Measurements from ENCODE around the gene CDKL1. TPM values are rescaled to one million over a fixed set of nuclear protein-coding genes. Genes with fewer than 3 reads are reported as not detected.

The CDKL1 gene
- total RNA-seq, 2 experiments from 2014 or later, result 2.4 to 2.8 TPM

DNA sequence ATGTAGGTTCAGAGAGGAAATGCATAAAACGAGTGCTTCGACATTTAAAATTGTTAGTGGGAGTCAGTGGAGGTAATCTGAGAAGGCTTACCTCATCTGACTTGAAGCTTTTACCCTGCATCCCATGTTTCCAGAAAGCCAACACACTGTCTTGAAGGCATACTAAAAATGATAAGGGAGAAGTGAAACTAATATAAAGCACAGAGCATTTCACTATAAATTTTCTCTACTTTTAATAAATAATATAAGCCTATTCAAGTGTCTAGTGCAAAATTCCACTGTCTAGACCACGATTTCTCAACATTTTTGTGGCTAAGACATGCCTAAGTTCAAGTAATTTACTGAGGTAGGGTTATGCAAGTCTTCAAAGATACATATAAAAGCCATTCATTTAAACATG lies 29.1 kb upstream of the CDKL1 start:
- CTCF ChIA-PET, result no interaction called here
- POLR2A ChIA-PET, result no interaction called here

DNA sequence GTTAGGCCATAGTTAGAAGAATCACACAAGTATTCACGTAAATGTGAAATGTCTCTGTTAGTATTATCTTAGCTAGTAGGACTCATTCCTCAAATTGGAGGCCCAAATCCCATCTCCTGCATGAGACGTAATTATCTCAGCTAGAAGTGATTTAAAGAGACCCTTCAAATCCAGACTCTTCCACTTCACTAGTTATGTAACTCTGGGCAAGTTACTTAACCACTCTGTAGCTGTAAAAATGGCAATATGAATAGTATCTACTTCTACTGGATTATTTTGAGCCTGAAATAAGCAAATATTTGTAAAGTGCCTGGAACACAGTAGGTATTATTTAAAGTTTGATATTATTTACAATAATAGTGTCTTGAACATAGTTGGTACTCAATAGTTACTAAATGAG lies 28.4 kb upstream of the CDKL1 start:
- Histone ChIP-seq H3K27ac (ENCODE audit: low read depth in 1 of 2, low read length in 2 of 2) (no peak overlapping the region), H3K27me3 (ENCODE audit: control insufficient read depth in 1 of 2, insufficient read depth in 2 of 2, low read length in 2 of 2) (no peaks in the 10 kb centered on the region), H3K4me1 (ENCODE audit: insufficient read depth, low read length) (no peaks in the 10 kb centered on the region), H3K4me3 (ENCODE audit: low read length) (no peak overlapping the region), H3K36me3 (ENCODE audit: insufficient read depth, low read length) (peaks cover 36% of the 10 kb centered on the region), H3K9me3 (ENCODE audit: control insufficient read depth in 1 of 2, insufficient read depth in 1 of 2, low read length in 2 of 2) (no peaks in the 10 kb centered on the region)
- TF ChIP-seq, protein P1, sequence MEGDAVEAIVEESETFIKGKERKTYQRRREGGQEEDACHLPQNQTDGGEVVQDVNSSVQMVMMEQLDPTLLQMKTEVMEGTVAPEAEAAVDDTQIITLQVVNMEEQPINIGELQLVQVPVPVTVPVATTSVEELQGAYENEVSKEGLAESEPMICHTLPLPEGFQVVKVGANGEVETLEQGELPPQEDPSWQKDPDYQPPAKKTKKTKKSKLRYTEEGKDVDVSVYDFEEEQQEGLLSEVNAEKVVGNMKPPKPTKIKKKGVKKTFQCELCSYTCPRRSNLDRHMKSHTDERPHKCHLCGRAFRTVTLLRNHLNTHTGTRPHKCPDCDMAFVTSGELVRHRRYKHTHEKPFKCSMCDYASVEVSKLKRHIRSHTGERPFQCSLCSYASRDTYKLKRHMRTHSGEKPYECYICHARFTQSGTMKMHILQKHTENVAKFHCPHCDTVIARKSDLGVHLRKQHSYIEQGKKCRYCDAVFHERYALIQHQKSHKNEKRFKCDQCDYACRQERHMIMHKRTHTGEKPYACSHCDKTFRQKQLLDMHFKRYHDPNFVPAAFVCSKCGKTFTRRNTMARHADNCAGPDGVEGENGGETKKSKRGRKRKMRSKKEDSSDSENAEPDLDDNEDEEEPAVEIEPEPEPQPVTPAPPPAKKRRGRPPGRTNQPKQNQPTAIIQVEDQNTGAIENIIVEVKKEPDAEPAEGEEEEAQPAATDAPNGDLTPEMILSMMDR (IDR thresholded peaks at IDR 0.05), result no peak
- intact Hi-C loops (cut with DNase I, micrococcal nuclease), result no loop called here
- Mint-ChIP-seq H3K4me1 (ENCODE audit: low read depth) (no peaks in the 10 kb centered on the region), H3K36me3 (ENCODE audit: low read depth) (peaks cover 61% of the 10 kb centered on the region), H3K27me3 (no peaks in the 10 kb centered on the region), H3K4me3 (no peak overlapping the region), H3K9me3 (no peaks in the 10 kb centered on the region), H3K27ac (no peak overlapping the region)
- ChIA-PET CTCF (no interaction called here), POLR2A (no interaction called here)
- DNase-seq (no peak), ATAC-seq (ENCODE audit: poor library complexity) (no peak)

More for the DNA sequence above, 29.1 kb upstream of the CDKL1 start:
- Histone ChIP-seq H3K27ac (ENCODE audit: low read depth in 1 of 2, low read length in 2 of 2) (no peak overlapping the region), H3K36me3 (ENCODE audit: insufficient read depth, low read length) (peaks cover 29% of the 10 kb centered on the region), H3K27me3 (ENCODE audit: control insufficient read depth in 1 of 2, insufficient read depth in 2 of 2, low read length in 2 of 2) (no peaks in the 10 kb centered on the region), H3K9me3 (ENCODE audit: control insufficient read depth in 1 of 2, insufficient read depth in 1 of 2, low read length in 2 of 2) (no peaks in the 10 kb centered on the region), H3K4me3 (ENCODE audit: low read length) (no peak overlapping the region), H3K4me1 (ENCODE audit: insufficient read depth, low read length) (no peaks in the 10 kb centered on the region)
- H3K27me3 Mint-ChIP-seq, result no peaks in the 10 kb centered on the region
- no peaks in the 10 kb centered on the region for H3K4me1 Mint-ChIP-seq (ENCODE audit: low read depth)
- intact Hi-C loops (cut with DNase I, micrococcal nuclease), result no loop called here
- DNase-seq (no peak), ATAC-seq (ENCODE audit: poor library complexity) (no peak)
- H3K9me3 Mint-ChIP-seq, result no peaks in the 10 kb centered on the region
- H3K27ac Mint-ChIP-seq, result no peak overlapping the region
- H3K4me3 Mint-ChIP-seq, result no peak overlapping the region
- TF ChIP-seq, protein P1 (IDR thresholded peaks at IDR 0.05), result no peak
- peaks cover 56% of the 10 kb centered on the region for H3K36me3 Mint-ChIP-seq (ENCODE audit: low read depth)

DNA sequence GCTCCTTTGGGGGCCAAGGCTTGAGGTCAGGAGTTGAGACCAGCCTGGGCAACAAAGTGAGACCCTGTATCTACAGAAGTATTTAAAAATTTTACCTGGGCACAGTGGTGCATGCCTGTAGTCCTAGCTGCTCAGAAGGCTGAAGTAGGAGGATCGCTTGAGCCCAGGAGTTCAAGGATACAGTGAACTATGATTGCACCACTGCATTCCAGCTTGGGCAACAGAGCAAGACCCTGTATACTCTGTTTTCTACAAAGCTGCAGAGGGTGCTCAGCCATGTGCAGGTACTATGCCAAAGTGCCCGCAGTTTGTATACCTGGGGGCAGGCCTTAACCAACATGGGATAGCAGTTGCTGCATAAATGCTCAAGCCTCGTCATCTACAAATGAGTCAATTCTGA lies 26.8 kb upstream of the CDKL1 start:
- CTCF ChIA-PET, result no interaction called here
- no peak for DNase-seq

More for the DNA sequence above, 26.8 kb upstream of the CDKL1 start:
- no peak overlapping the region for H3K27ac ChIP-seq (ENCODE audit: low read depth in 1 of 2, low read length in 2 of 2)
- no peaks in the 10 kb centered on the region for H3K9me3 ChIP-seq (ENCODE audit: control insufficient read depth in 1 of 2, insufficient read depth in 1 of 2, low read length in 2 of 2)
- POLR2A ChIA-PET, result interaction anchor here (0.6 kb wide), 1 partner anchor 59 kb away, joined by 3 read pairs; no protein-coding TSS in a partner anchor
- H3K36me3 ChIP-seq (ENCODE audit: insufficient read depth, low read length), result peaks cover 42% of the 10 kb centered on the region
- TF ChIP-seq, protein P1 (IDR thresholded peaks at IDR 0.05), result no peak
- H3K27me3 ChIP-seq (ENCODE audit: control insufficient read depth in 1 of 2, insufficient read depth in 2 of 2, low read length in 2 of 2), result no peaks in the 10 kb centered on the region
- H3K4me1 ChIP-seq (ENCODE audit: insufficient read depth, low read length), result no peaks in the 10 kb centered on the region
- H3K27me3 Mint-ChIP-seq, result no peaks in the 10 kb centered on the region
- H3K4me1 Mint-ChIP-seq (ENCODE audit: low read depth), result no peaks in the 10 kb centered on the region
- peaks cover 66% of the 10 kb centered on the region for H3K36me3 Mint-ChIP-seq (ENCODE audit: low read depth)
- no peak overlapping the region for H3K4me3 ChIP-seq (ENCODE audit: low read length)
- intact Hi-C loops (cut with DNase I, micrococcal nuclease), result no loop called here
- no peak for ATAC-seq (ENCODE audit: poor library complexity)
- no peaks in the 10 kb centered on the region for H3K9me3 Mint-ChIP-seq
- H3K27ac Mint-ChIP-seq, result no peak overlapping the region
- no peak overlapping the region for H3K4me3 Mint-ChIP-seq
